Ovary (tissue), 9 donors: ENCODE data around the gene ARHGAP44. TPM values are rescaled to one million over a fixed set of nuclear protein-coding genes. Genes with fewer than 3 reads are reported as not detected.

ENCODE experiments used
- DNase-seq, 5 donors: peaks; one replicate each; pipeline ENCODE4 v3.0.0-alpha.2; 2019 to 2020
- H3K27ac ChIP-seq, 2 donors: fragments of 200-600 bp; one replicate each; pipeline versions ENCODE4 v1.5.1 to v1.8.0; 2019 to 2022
- H3K27me3 ChIP-seq: fragments of 200-600 bp; one replicate; pipeline ENCODE4 v1.8.0; 2022
- H3K36me3 ChIP-seq: fragments of 200-600 bp; sonication (generic); one replicate; pipeline ENCODE4 v1.5.1; 2019
- H3K4me1 ChIP-seq: one replicate; pipeline ENCODE4 v1.8.1; 2013; ENCODE audit warnings: mild to moderate bottlenecking, moderate library complexity; ENCODE audit not compliant: insufficient read depth
- H3K4me3 ChIP-seq: fragments of 200-600 bp; sonication (generic); one replicate; pipeline ENCODE4 v1.5.1; 2017
- H3K9me3 ChIP-seq, 2 donors: fragments of 200-600 bp in 1 of 2; sonication (generic) in 1 of 2; one replicate each; pipeline versions ENCODE4 v1.5.1 to v1.8.1; 2013 to 2019; ENCODE audit warnings: mild to moderate bottlenecking in 1 of 2, moderate library complexity in 1 of 2
- EP300 ChIP-seq: sonication (generic); formaldehyde crosslinking; IDR thresholded peaks from one replicate; pipeline ENCODE4 v1.6.1; 2017; ENCODE audit warnings: antibody characterized with exemption
- POLR2A ChIP-seq: fragments of 450-650 bp; IDR thresholded peaks from one replicate; pipeline ENCODE4 v1.6.1; 2017; ENCODE audit warnings: antibody characterized with exemption, mild to moderate bottlenecking, moderate library complexity
- WGBS, 3 donors: extraction: QIAGEN DNeasy Blood & Tissue Kit in 1 of 3; methylation state at CpG; one replicate each; pipeline versions ENCODE4 v1.1.5 to v1.1.7; 2013 to 2017; 5-methylcytosine and 5-hydroxymethylcytosine counted together
- intact Hi-C, 4 donors: fragments of 100-400 bp; cut with DNase I; formaldehyde crosslinking; loops; one replicate each; pipeline versions ENCODE4 v1.11.0 to v1.15.1; 2022 to 2023
- polyA plus RNA-seq, 2 donors: library from polyadenylated mRNA; stranded (reverse); fragments of 200-250 nt in 1 of 2; fragments of 350-450 nt in 1 of 2; fragmentation: Illumina TruSeq in 1 of 2; extraction: RNeasy Lipid Tissue Mini Kit (QIAGEN cat#74804) in 1 of 2; gene quantifications; one replicate each; pipeline ENCODE4 v1.2.3, GENCODE V29; 2013 to 2014
- total RNA-seq, 7 donors: library from RNA; depleted of rRNA in 2 of 7; stranded (reverse); fragments of >200 nt in 2 of 7; fragmentation: NEBNext Ultra II Directional in 3 of 7; extraction: Animal tissue kit (Norgen Biotek cat#: 25700) in 3 of 7; gene quantifications; one replicate each; pipeline versions ENCODE4 v1.1.0 to v1.2.4, GENCODE V29; 2016 to 2023
- TF ChIP-seq, protein P1 (sequence below), 3 donors: fragments of 450-650 bp in 2 of 3; fragments of 200-600 bp in 1 of 3; IDR thresholded peaks; one replicate each; pipeline versions ENCODE4 v1.5.1 to v1.8.0; 2016 to 2022; ENCODE audit warnings: antibody characterized with exemption in 3 of 3, mild to moderate bottlenecking in 1 of 3
- donor health status: DM: no; HTN: no; CAD: no; lungs with moderate emphysema.
- donor health status: DM: no; HTN: no; CAD: no.
- donor health status: Bipolar disorder and iron deficiency.
- donor health status: DM: yes; HTN: yes; CAD: no.
- donor health status: DM: no; HTN: no; CAD: no.
- donor health status: DM: yes; HTN: yes; CAD: no.

Gene ARHGAP44
- total and polyA plus RNA-seq, 9 donors: 6.8 to 16.5 (median 9.9) TPM

DNA sequence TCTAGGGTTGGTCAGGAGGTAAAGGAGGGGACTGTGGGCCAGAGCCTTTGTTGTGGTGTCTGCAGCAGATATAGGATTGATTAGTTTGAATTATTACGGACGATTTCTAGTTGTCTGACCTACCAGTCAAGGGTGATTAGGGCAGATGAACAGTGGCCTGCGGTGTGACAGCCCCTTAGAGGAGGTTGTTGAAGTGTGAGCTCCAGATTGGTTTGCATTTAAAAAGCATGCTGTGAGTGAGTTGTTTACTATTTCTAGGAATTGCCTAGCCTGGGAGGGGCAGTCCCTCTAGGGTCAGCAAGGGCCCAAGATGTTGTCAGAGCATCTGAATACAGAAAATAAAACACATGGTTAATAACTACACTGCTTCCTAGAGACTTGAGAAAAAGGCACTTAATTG lies 108.8 kb downstream of the ARHGAP44 start:
- H3K27ac ChIP-seq: no peak overlapping the region
- intact Hi-C loops: no loop called here
- whole genome bisulfite sequencing, 3 donors: 59 to 70% (median 66%) methylated on average over 3 of the region's 3 CpGs
- H3K9me3 ChIP-seq: no peaks in the 10 kb centered on the region
- DNase-seq: no peak
- H3K27me3 ChIP-seq: no peaks in the 10 kb centered on the region
- no peak for TF ChIP-seq EP300
- no peaks in the 10 kb centered on the region for H3K36me3 ChIP-seq
- no peaks in the 10 kb centered on the region for H3K4me1 ChIP-seq
- H3K4me3 ChIP-seq: no peak overlapping the region

DNA sequence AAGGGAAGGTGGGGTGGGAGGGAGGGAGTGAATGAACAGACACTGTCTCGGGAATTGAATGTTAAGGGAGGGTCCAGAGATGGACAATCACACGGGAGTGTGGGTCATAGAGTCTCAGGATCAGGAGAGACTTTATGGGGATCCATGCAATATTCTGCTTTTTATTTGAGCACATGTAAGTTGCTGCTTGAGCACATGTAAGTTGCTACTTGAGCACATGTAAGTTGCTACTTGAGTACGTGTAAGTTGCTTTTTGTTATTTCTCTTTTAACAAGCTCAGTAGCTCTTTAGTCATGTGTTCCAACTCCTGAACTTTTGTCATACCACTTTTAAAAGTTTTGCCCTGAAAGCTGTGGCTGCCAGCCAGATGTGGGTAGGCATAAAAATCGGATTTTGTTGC lies 110.3 kb downstream of the ARHGAP44 start:
- Histone ChIP-seq H3K4me3 (no peak overlapping the region), H3K36me3 (no peaks in the 10 kb centered on the region), H3K27ac (no peak overlapping the region), H3K9me3 (no peaks in the 10 kb centered on the region), H3K4me1 (no peaks in the 10 kb centered on the region), H3K27me3 (no peaks in the 10 kb centered on the region)
- WGBS, 3 donors: 66 to 81% (median 70%) methylated on average over 4 of the region's 4 CpGs
- intact Hi-C loops: no loop called here
- TF ChIP-seq POLR2A (no peak), EP300 (no peak)
- TF ChIP-seq, protein P1, sequence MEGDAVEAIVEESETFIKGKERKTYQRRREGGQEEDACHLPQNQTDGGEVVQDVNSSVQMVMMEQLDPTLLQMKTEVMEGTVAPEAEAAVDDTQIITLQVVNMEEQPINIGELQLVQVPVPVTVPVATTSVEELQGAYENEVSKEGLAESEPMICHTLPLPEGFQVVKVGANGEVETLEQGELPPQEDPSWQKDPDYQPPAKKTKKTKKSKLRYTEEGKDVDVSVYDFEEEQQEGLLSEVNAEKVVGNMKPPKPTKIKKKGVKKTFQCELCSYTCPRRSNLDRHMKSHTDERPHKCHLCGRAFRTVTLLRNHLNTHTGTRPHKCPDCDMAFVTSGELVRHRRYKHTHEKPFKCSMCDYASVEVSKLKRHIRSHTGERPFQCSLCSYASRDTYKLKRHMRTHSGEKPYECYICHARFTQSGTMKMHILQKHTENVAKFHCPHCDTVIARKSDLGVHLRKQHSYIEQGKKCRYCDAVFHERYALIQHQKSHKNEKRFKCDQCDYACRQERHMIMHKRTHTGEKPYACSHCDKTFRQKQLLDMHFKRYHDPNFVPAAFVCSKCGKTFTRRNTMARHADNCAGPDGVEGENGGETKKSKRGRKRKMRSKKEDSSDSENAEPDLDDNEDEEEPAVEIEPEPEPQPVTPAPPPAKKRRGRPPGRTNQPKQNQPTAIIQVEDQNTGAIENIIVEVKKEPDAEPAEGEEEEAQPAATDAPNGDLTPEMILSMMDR (IDR thresholded peaks at IDR 0.05): no peak
- DNase-seq: no peak

DNA sequence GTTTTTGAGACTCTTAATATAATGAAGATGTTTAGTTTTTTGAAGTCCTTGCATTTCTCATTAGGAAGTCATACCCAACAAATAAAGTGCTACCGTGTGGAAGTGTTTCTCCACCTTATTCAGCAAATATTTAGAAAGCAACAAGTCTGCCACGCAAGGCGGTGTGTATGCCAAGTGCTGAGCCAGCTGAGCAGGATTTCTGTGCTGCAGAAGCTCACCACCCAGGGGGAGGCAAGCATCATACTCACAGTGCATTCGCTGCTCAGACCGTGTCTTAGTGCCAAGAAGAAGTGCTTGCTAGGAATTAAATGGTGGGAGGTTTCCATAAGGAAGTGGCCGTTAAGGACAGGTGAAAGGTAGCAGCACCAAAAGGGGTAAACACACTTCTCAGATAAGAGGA lies 111.2 kb downstream of the ARHGAP44 start:
- no peaks in the 10 kb centered on the region for H3K36me3 ChIP-seq
- H3K27ac ChIP-seq: no peak overlapping the region
- 91 to 94% (median 94%) methylated on average over 6 of the region's 6 CpGs for WGBS, 3 donors
- intact Hi-C loops: no loop called here
- H3K4me3 ChIP-seq: no peak overlapping the region
- H3K27me3 ChIP-seq: no peaks in the 10 kb centered on the region
- no peaks in the 10 kb centered on the region for H3K4me1 ChIP-seq
- H3K9me3 ChIP-seq: no peaks in the 10 kb centered on the region
- DNase-seq: no peak
- TF ChIP-seq, protein P1 (IDR thresholded peaks at IDR 0.05): no peak
- TF ChIP-seq EP300 (no peak), POLR2A (no peak)

DNA sequence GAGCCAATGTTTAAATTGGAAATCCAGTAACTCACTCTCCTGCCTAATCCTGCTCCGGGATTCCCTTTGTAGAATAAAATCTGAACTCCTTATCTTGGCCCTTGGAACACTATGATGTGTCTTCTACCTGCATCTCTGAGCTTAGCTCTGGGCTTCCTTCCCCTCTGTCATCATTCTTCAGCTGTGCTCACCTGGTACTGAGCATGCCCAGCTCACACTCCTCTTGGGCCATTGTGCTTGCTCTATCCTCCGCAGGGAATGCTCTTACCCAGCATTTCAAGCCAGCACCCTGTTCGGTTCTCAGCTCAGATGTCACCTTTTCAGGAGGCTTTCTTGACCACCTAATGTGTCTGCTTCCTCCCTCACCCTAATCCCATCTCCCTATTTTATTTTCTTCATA lies 112.7 kb downstream of the ARHGAP44 start:
- Histone ChIP-seq H3K9me3 (no peaks in the 10 kb centered on the region), H3K4me1 (no peaks in the 10 kb centered on the region), H3K27ac (no peak overlapping the region), H3K4me3 (no peak overlapping the region), H3K27me3 (no peaks in the 10 kb centered on the region), H3K36me3 (no peaks in the 10 kb centered on the region)
- intact Hi-C loops: no loop called here
- TF ChIP-seq POLR2A (no peak), EP300 (no peak)
- TF ChIP-seq, protein P1 (IDR thresholded peaks at IDR 0.05): no peak
- 88 to 91% (median 90%) methylated on average over 3 of the region's 3 CpGs for WGBS, 3 donors
- no peak for DNase-seq

DNA sequence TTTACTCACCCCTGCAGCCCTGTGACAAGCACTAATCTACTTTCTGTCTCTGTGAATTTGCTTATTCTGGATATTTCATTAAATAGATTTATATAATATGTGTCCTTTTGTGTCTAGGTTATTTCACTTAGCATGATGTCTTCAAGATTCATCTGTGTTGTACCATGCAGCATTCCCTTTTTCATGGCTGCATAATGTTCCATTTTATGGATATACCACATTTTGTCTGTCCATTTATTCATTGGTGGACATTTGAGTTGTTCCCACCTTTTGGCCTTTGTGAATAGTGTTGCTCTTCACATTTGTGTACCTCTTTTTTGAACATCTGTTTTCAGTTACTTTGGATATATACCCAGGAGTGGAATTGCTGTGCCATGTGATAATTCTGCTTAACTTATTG lies 118.2 kb downstream of the ARHGAP44 start:
- Histone ChIP-seq H3K27me3 (no peaks in the 10 kb centered on the region), H3K9me3 (no peaks in the 10 kb centered on the region), H3K27ac (no peak overlapping the region), H3K4me3 (no peak overlapping the region), H3K4me1 (no peaks in the 10 kb centered on the region), H3K36me3 (no peaks in the 10 kb centered on the region)
- intact Hi-C loops: no loop called here
- TF ChIP-seq, protein P1 (IDR thresholded peaks at IDR 0.05): no peak
- TF ChIP-seq POLR2A: no peak
- no peak for TF ChIP-seq EP300
- DNase-seq: no peak
